Ectodermal cell (in vitro differentiated cells): ENCODE measurements around the gene SLC35G3.

Source experiments
- H3K27ac ChIP-seq: 2 replicates; pipeline ENCODE4 v1.7.0; 2013; ENCODE audit warnings: mild to moderate bottlenecking, low read depth, low read length; ENCODE audit not compliant: insufficient read depth, poor library complexity, severe bottlenecking
- H3K27me3 ChIP-seq: 2 replicates; pipeline ENCODE4 v1.7.0; 2013; ENCODE audit warnings: mild to moderate bottlenecking, low read length; ENCODE audit not compliant: insufficient read depth, control insufficient read depth, poor library complexity, severe bottlenecking
- H3K36me3 ChIP-seq: one replicate; pipeline ENCODE4 v1.7.0; 2013; ENCODE audit warnings: low read length; ENCODE audit not compliant: control insufficient read depth, insufficient read depth
- H3K4me1 ChIP-seq: one replicate; pipeline ENCODE4 v1.7.0; 2013; ENCODE audit warnings: low read length; ENCODE audit not compliant: control insufficient read depth, insufficient read depth
- H3K4me3 ChIP-seq: 2 replicates; pipeline ENCODE4 v1.7.0; 2013; ENCODE audit warnings: low read depth, low read length, control low read depth; ENCODE audit not compliant: insufficient read depth
- H3K9me3 ChIP-seq: 2 replicates; pipeline ENCODE4 v1.7.0; 2013; ENCODE audit warnings: mild to moderate bottlenecking, low read length, moderate library complexity; ENCODE audit not compliant: control insufficient read depth
- WGBS, 2 experiments: methylation state at CpG; one replicate each; pipeline ENCODE4 v1.1.7; 2013; ENCODE audit warnings: missing lambda C conversion rate in 2 of 2; 5-methylcytosine and 5-hydroxymethylcytosine counted together

SLC35G3 gene

GRCh38 chr17:35167046-35167445 lies 27.1 kb downstream of the SLC35G3 start:
- no peak overlapping the region for H3K27ac ChIP-seq
- no peaks in the 10 kb centered on the region for H3K36me3 ChIP-seq
- WGBS, 2 experiments, result 72 to 73% methylated on average over 3 of the region's 3 CpGs
- H3K27me3 ChIP-seq, result no peaks in the 10 kb centered on the region
- H3K4me3 ChIP-seq, result no peak overlapping the region
- no peaks in the 10 kb centered on the region for H3K4me1 ChIP-seq
- no peaks in the 10 kb centered on the region for H3K9me3 ChIP-seq

GRCh38 chr17:35166526-35166925 lies 27.7 kb downstream of the SLC35G3 start:
- Histone ChIP-seq H3K9me3 (no peaks in the 10 kb centered on the region), H3K27ac (no peak overlapping the region), H3K4me3 (no peak overlapping the region), H3K27me3 (no peaks in the 10 kb centered on the region), H3K4me1 (no peaks in the 10 kb centered on the region), H3K36me3 (no peaks in the 10 kb centered on the region)
- WGBS, 2 experiments, result 72% methylated on average over 5 of the region's 5 CpGs

- Histone ChIP-seq H3K4me1 (no peaks in the 10 kb centered on the region), H3K27me3 (no peaks in the 10 kb centered on the region), H3K36me3 (no peaks in the 10 kb centered on the region), H3K9me3 (no peaks in the 10 kb centered on the region), H3K4me3 (no peak overlapping the region), H3K27ac (no peak overlapping the region)
- 75 to 83% methylated on average over 5 of the region's 5 CpGs for WGBS, 2 experiments
Measured at GRCh38 chr17:35164716-35165115, 29.5 kb downstream of the SLC35G3 start.

GRCh38 chr17:35163886-35164285 lies 30.3 kb downstream of the SLC35G3 start:
- Histone ChIP-seq H3K27me3 (no peaks in the 10 kb centered on the region), H3K4me3 (no peak overlapping the region), H3K27ac (no peak overlapping the region), H3K36me3 (no peaks in the 10 kb centered on the region), H3K4me1 (no peaks in the 10 kb centered on the region), H3K9me3 (no peaks in the 10 kb centered on the region)
- WGBS, 2 experiments, result 92 to 94% methylated on average over 7 of the region's 7 CpGs

- H3K36me3 ChIP-seq, result no peaks in the 10 kb centered on the region
- H3K4me1 ChIP-seq, result no peaks in the 10 kb centered on the region
- H3K27me3 ChIP-seq, result no peaks in the 10 kb centered on the region
- no peaks in the 10 kb centered on the region for H3K9me3 ChIP-seq
- no peak overlapping the region for H3K27ac ChIP-seq
- no peak overlapping the region for H3K4me3 ChIP-seq
- 84 to 94% methylated on average over 4 of the region's 4 CpGs for WGBS, 2 experiments
Measured at GRCh38 chr17:35162755-35163154, 31.4 kb downstream of the SLC35G3 start.

GRCh38 chr17:35161281-35161761 lies 32.9 kb downstream of the SLC35G3 start:
- Histone ChIP-seq H3K9me3 (no peaks in the 10 kb centered on the region), H3K27ac (no peak overlapping the region), H3K36me3 (no peaks in the 10 kb centered on the region), H3K27me3 (no peaks in the 10 kb centered on the region), H3K4me3 (no peak overlapping the region), H3K4me1 (no peaks in the 10 kb centered on the region)
- 81 to 88% methylated on average over 3 of the region's 3 CpGs for WGBS, 2 experiments

GRCh38 chr17:35160354-35161201 lies 33.6 kb downstream of the SLC35G3 start:
- Histone ChIP-seq H3K9me3 (no peaks in the 10 kb centered on the region), H3K27me3 (no peaks in the 10 kb centered on the region), H3K4me3 (no peak overlapping the region), H3K36me3 (no peaks in the 10 kb centered on the region), H3K4me1 (no peaks in the 10 kb centered on the region), H3K27ac (no peak overlapping the region)
- WGBS, 2 experiments, result 87 to 93% methylated on average over 13 of the region's 13 CpGs

- H3K36me3 ChIP-seq, result no peaks in the 10 kb centered on the region
- H3K4me1 ChIP-seq, result no peaks in the 10 kb centered on the region
- no peak overlapping the region for H3K27ac ChIP-seq
- WGBS, 2 experiments, result 88 to 97% methylated on average over 2 of the region's 2 CpGs
- no peaks in the 10 kb centered on the region for H3K27me3 ChIP-seq
- no peaks in the 10 kb centered on the region for H3K9me3 ChIP-seq
- H3K4me3 ChIP-seq, result no peak overlapping the region
Measured at GRCh38 chr17:35159940-35160339, 34.3 kb downstream of the SLC35G3 start.

GRCh38 chr17:35155246-35155645 lies 38.9 kb downstream of the SLC35G3 start:
- WGBS, 2 experiments, result 92 to 93% methylated on average over 7 of the region's 7 CpGs
- Histone ChIP-seq H3K4me3 (no peak overlapping the region), H3K36me3 (no peaks in the 10 kb centered on the region), H3K27ac (no peak overlapping the region), H3K9me3 (no peaks in the 10 kb centered on the region), H3K4me1 (no peaks in the 10 kb centered on the region), H3K27me3 (no peaks in the 10 kb centered on the region)

- no peak overlapping the region for H3K27ac ChIP-seq
- no peak overlapping the region for H3K4me3 ChIP-seq
- H3K27me3 ChIP-seq, result no peaks in the 10 kb centered on the region
- H3K9me3 ChIP-seq, result no peaks in the 10 kb centered on the region
- H3K4me1 ChIP-seq, result no peaks in the 10 kb centered on the region
- 92 to 95% methylated on average over 13 of the region's 13 CpGs for WGBS, 2 experiments
- no peaks in the 10 kb centered on the region for H3K36me3 ChIP-seq
Measured at GRCh38 chr17:35154196-35155165, 39.7 kb downstream of the SLC35G3 start.
